ENCODE measurements around the gene DNAAF5. TPM values are rescaled to one million over a fixed set of nuclear protein-coding genes. Genes with fewer than 3 reads are reported as not detected.

The DNAAF5 gene
- total RNA-seq, 6 experiments from 2014 or later: 25.4 to 33.0 (median 27.5) TPM

GRCh38 chr7:683526-684205 lies 42.8 kb upstream of the DNAAF5 start:
- DNase-seq: no peak
- Mint-ChIP-seq H3K9me3 (peaks cover 42% of the 10 kb centered on the region), H3K4me1 (ENCODE audit: low read depth) (no peaks in the 10 kb centered on the region), H3K36me3 (ENCODE audit: low read depth) (peaks cover 41% of the 10 kb centered on the region), H3K4me3 (no peak overlapping the region), H3K27ac (no peak overlapping the region), H3K27me3 (ENCODE audit: insufficient read depth) (peaks cover 2% of the 10 kb centered on the region)
- TF ChIP-seq CTCF (IDR thresholded peaks at IDR 0.05): no peak

- peaks cover 2% of the 10 kb centered on the region for H3K27me3 Mint-ChIP-seq (ENCODE audit: insufficient read depth)
- no peak for TF ChIP-seq CTCF (IDR thresholded peaks at IDR 0.05)
- DNase-seq: no peak
- H3K36me3 Mint-ChIP-seq (ENCODE audit: low read depth): peaks cover 41% of the 10 kb centered on the region
- peaks cover 49% of the 10 kb centered on the region for H3K9me3 Mint-ChIP-seq
- H3K4me1 Mint-ChIP-seq (ENCODE audit: low read depth): no peaks in the 10 kb centered on the region
- H3K4me3 Mint-ChIP-seq: no peak overlapping the region
- H3K27ac Mint-ChIP-seq: no peak overlapping the region
Observed at GRCh38 chr7:684416-684815, 42.1 kb upstream of the DNAAF5 start.

GRCh38 chr7:685540-685939 lies 41.0 kb upstream of the DNAAF5 start:
- H3K27me3 Mint-ChIP-seq (ENCODE audit: insufficient read depth): peaks cover 2% of the 10 kb centered on the region
- peaks cover 56% of the 10 kb centered on the region for H3K9me3 Mint-ChIP-seq
- H3K4me3 Mint-ChIP-seq: no peak overlapping the region
- peaks cover 41% of the 10 kb centered on the region for H3K36me3 Mint-ChIP-seq (ENCODE audit: low read depth)
- no peak for DNase-seq
- no peak for TF ChIP-seq CTCF (IDR thresholded peaks at IDR 0.05)
- H3K27ac Mint-ChIP-seq: no peak overlapping the region
- no peaks in the 10 kb centered on the region for H3K4me1 Mint-ChIP-seq (ENCODE audit: low read depth)

GRCh38 chr7:690478-691360 lies 35.8 kb upstream of the DNAAF5 start:
- Mint-ChIP-seq H3K36me3 (ENCODE audit: low read depth) (peaks cover 36% of the 10 kb centered on the region), H3K9me3 (peaks cover 72% of the 10 kb centered on the region), H3K4me3 (no peak overlapping the region), H3K4me1 (ENCODE audit: low read depth) (no peaks in the 10 kb centered on the region), H3K27ac (no peak overlapping the region), H3K27me3 (ENCODE audit: insufficient read depth) (peaks cover 1% of the 10 kb centered on the region)
- DNase-seq: no peak
- TF ChIP-seq CTCF (IDR thresholded peaks at IDR 0.05): no peak

GRCh38 chr7:691361-692045 lies 35.0 kb upstream of the DNAAF5 start:
- H3K27me3 Mint-ChIP-seq (ENCODE audit: insufficient read depth): peaks cover 1% of the 10 kb centered on the region
- no peak for TF ChIP-seq CTCF (IDR thresholded peaks at IDR 0.05)
- no peak for DNase-seq
- H3K36me3 Mint-ChIP-seq (ENCODE audit: low read depth): peaks cover 33% of the 10 kb centered on the region
- no peak overlapping the region for H3K4me3 Mint-ChIP-seq
- no peak overlapping the region for H3K27ac Mint-ChIP-seq
- H3K9me3 Mint-ChIP-seq: peaks cover 64% of the 10 kb centered on the region
- no peaks in the 10 kb centered on the region for H3K4me1 Mint-ChIP-seq (ENCODE audit: low read depth)
